Measurements from ENCODE around the gene PABPC3.

Gene PABPC3

GRCh38 chr13:25051065-25051464, 44.9 kb upstream of the PABPC3 start:
- Histone ChIP-seq H3K79me2 (ENCODE audit: insufficient read depth, low read length) (no peaks in the 10 kb centered on the region), H4K20me1 (ENCODE audit: insufficient read depth, low read length, poor library complexity, severe bottlenecking) (no peaks in the 10 kb centered on the region), H3K4me3 (ENCODE audit: low read length, poor library complexity, severe bottlenecking) (no peak overlapping the region), H3K27me3 (ENCODE audit: insufficient read depth, low read length, poor library complexity, severe bottlenecking) (peaks cover 5% of the 10 kb centered on the region), H2AFZ (ENCODE audit: low read length) (no peak overlapping the region), H3K4me2 (ENCODE audit: low read depth, low read length, poor library complexity, severe bottlenecking) (no peak overlapping the region), H3K9me2 (replicated peaks; ENCODE audit: low read depth, low read length) (no peaks in the 10 kb centered on the region), H3K9ac (ENCODE audit: low read depth, low read length, poor library complexity, severe bottlenecking) (no peak overlapping the region), H3F3A (ENCODE audit: low read depth) (no peaks in the 10 kb centered on the region), H3K9me3 (ENCODE audit: insufficient read depth, low read depth, low read length) (peaks cover 8% of the 10 kb centered on the region; the same call in 1 of the 2 replicates), H3K36me3 (ENCODE audit: insufficient read depth, low read length) (no peaks in the 10 kb centered on the region), H3K4me1 (ENCODE audit: insufficient read depth, low read length, poor library complexity, severe bottlenecking) (no peaks in the 10 kb centered on the region)
- TF ChIP-seq, protein P1, sequence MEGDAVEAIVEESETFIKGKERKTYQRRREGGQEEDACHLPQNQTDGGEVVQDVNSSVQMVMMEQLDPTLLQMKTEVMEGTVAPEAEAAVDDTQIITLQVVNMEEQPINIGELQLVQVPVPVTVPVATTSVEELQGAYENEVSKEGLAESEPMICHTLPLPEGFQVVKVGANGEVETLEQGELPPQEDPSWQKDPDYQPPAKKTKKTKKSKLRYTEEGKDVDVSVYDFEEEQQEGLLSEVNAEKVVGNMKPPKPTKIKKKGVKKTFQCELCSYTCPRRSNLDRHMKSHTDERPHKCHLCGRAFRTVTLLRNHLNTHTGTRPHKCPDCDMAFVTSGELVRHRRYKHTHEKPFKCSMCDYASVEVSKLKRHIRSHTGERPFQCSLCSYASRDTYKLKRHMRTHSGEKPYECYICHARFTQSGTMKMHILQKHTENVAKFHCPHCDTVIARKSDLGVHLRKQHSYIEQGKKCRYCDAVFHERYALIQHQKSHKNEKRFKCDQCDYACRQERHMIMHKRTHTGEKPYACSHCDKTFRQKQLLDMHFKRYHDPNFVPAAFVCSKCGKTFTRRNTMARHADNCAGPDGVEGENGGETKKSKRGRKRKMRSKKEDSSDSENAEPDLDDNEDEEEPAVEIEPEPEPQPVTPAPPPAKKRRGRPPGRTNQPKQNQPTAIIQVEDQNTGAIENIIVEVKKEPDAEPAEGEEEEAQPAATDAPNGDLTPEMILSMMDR (conservative IDR thresholded peaks at IDR 0.05; ENCODE audit: low read length) = no peak
- TF ChIP-seq EZH2phosphoT487 (IDR thresholded peaks at IDR 0.05; ENCODE audit: borderline replicate concordance) = no peak

DNA sequence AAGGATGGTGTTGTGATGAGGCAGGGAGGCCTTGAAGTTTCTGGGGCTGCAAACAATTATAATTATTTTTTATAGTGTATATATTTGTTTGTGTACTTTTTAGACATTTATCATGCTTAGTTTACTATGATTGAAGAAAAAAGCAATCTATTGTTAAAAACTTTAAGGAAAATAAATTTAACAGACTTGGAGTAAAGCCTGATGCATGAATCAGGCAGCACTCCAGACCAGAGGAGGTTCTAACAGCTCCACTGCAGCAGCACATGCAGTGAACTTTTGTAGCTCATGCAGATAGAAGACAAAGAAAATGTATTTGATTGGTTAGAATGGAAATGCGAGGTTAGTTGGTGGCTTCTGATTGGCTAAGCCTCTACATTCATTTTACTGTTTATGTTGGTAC, 36.8 kb upstream of the PABPC3 start:
- no peaks in the 10 kb centered on the region for H3K9me2 ChIP-seq (replicated peaks; ENCODE audit: low read depth, low read length)
- no peak overlapping the region for H3K4me3 ChIP-seq (ENCODE audit: low read length, poor library complexity, severe bottlenecking)

DNA sequence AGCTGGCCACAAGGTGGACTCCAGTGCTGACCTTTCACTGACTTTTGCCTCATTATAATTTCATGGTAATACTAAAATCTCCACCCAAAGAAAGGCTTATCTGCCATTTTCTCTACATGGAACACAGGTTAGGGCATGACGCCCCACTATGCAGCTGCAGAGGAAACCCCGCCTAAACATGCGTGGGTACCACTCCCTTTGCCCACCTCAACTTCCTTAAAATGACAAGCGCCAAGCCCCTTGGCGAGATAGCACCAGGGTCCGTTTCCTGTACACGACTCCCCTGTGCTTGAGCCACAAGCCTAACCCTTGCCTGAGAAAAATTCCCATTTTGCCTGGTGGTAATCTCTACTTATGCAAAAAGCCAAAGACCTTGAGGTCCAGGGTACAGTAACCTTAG, 36.0 kb upstream of the PABPC3 start:
- H3K9me3 ChIP-seq (ENCODE audit: insufficient read depth, low read depth, low read length) = no peaks in the 10 kb centered on the region
- no peak overlapping the region for H3K4me2 ChIP-seq (ENCODE audit: low read depth, low read length, poor library complexity, severe bottlenecking)
- no peak overlapping the region for H2AFZ ChIP-seq (ENCODE audit: low read length)
- H4K20me1 ChIP-seq (ENCODE audit: insufficient read depth, low read length, poor library complexity, severe bottlenecking) = no peaks in the 10 kb centered on the region
- no peaks in the 10 kb centered on the region for H3K36me3 ChIP-seq (ENCODE audit: insufficient read depth, low read length)
- no peaks in the 10 kb centered on the region for H3K27me3 ChIP-seq (ENCODE audit: insufficient read depth, low read length, poor library complexity, severe bottlenecking)
- H3K4me1 ChIP-seq (ENCODE audit: insufficient read depth, low read length, poor library complexity, severe bottlenecking) = no peaks in the 10 kb centered on the region
- H3K9ac ChIP-seq (ENCODE audit: low read depth, low read length, poor library complexity, severe bottlenecking) = no peak overlapping the region
- no peaks in the 10 kb centered on the region for H3K79me2 ChIP-seq (ENCODE audit: insufficient read depth, low read length)
- no peaks in the 10 kb centered on the region for H3F3A ChIP-seq (ENCODE audit: low read depth)
- TF ChIP-seq EZH2phosphoT487 (IDR thresholded peaks at IDR 0.05; ENCODE audit: borderline replicate concordance) = no peak
- TF ChIP-seq, protein P1 (conservative IDR thresholded peaks at IDR 0.05; ENCODE audit: low read length) = no peak
- no peaks in the 10 kb centered on the region for H3K9me2 ChIP-seq (replicated peaks; ENCODE audit: low read depth, low read length)
- H3K4me3 ChIP-seq (ENCODE audit: low read length, poor library complexity, severe bottlenecking) = no peak overlapping the region

More for the DNA sequence above, 36.8 kb upstream of the PABPC3 start:
- Histone ChIP-seq H3F3A (ENCODE audit: low read depth) (no peaks in the 10 kb centered on the region), H3K79me2 (ENCODE audit: insufficient read depth, low read length) (no peaks in the 10 kb centered on the region), H2AFZ (ENCODE audit: low read length) (no peak overlapping the region), H3K27me3 (ENCODE audit: insufficient read depth, low read length, poor library complexity, severe bottlenecking) (no peaks in the 10 kb centered on the region), H4K20me1 (ENCODE audit: insufficient read depth, low read length, poor library complexity, severe bottlenecking) (no peaks in the 10 kb centered on the region), H3K36me3 (ENCODE audit: insufficient read depth, low read length) (no peaks in the 10 kb centered on the region), H3K9me3 (ENCODE audit: insufficient read depth, low read depth, low read length) (no peaks in the 10 kb centered on the region), H3K4me1 (ENCODE audit: insufficient read depth, low read length, poor library complexity, severe bottlenecking) (no peaks in the 10 kb centered on the region), H3K4me2 (ENCODE audit: low read depth, low read length, poor library complexity, severe bottlenecking) (no peak overlapping the region), H3K9ac (ENCODE audit: low read depth, low read length, poor library complexity, severe bottlenecking) (no peak overlapping the region)
- TF ChIP-seq, protein P1 (conservative IDR thresholded peaks at IDR 0.05; ENCODE audit: low read length) = no peak
- no peak for TF ChIP-seq EZH2phosphoT487 (IDR thresholded peaks at IDR 0.05; ENCODE audit: borderline replicate concordance)
